ENCODE measurements around the gene ATP8B4. TPM values are rescaled to one million over a fixed set of nuclear protein-coding genes. Genes with fewer than 3 reads are reported as not detected.

Gene ATP8B4
- total RNA-seq, 1 donor from 2014 or later, result 15.1 TPM

DNA sequence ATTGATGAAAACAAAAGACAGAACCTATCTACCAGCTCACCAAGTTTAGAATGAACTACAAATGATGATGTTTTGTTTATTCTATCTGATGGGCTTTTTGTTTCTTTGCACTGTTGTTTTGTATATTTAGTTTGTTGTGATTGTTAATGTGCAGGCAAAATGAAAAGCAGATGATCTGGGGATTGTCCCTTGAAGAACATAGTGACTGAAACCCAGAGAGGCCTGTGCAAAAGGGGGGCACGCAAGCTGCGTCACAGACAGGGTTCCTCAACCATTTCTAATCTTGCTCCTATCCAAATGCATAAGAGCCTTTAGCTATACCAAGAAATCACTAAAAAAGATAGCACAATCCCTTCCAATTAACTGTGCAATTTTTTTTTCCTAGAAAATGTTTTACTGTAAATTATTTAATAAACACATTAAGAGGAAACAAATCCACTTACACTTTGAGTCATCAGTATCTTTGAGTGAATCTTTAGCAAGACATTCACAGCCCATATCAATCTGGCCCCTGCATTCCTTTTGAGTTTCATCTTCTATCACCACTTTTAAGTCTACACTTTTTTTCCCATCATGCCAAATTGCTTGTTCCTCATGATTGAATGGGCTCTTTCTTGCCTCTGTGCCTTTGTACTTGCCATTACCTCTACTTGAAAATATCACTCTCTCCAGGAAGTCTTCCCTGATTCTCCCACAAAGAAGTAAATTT lies 220.3 kb downstream of the ATP8B4 start:
- H3K4me1 ChIP-seq, result peaks cover 5 to 12% of the 10 kb centered on the region in 2 donors
- no peak for DNase-seq (ENCODE audit: low spot score in 2 of 2)
- H3K4me3 ChIP-seq, result no peak overlapping the region
- H3K36me3 ChIP-seq, result no peaks in the 10 kb centered on the region
- no peaks in the 10 kb centered on the region for H3K9me3 ChIP-seq
- peak overlapping the region in 1 of 2 donors; percentile 30 for H3K27ac ChIP-seq
- H3K27me3 ChIP-seq, result no peaks in the 10 kb centered on the region
- intact Hi-C loops (cut with DNase I), result loop anchor here (10.0 kb wide), 1 partner anchor 246 kb away; no protein-coding TSS in a partner anchor
- TF ChIP-seq, protein P1, sequence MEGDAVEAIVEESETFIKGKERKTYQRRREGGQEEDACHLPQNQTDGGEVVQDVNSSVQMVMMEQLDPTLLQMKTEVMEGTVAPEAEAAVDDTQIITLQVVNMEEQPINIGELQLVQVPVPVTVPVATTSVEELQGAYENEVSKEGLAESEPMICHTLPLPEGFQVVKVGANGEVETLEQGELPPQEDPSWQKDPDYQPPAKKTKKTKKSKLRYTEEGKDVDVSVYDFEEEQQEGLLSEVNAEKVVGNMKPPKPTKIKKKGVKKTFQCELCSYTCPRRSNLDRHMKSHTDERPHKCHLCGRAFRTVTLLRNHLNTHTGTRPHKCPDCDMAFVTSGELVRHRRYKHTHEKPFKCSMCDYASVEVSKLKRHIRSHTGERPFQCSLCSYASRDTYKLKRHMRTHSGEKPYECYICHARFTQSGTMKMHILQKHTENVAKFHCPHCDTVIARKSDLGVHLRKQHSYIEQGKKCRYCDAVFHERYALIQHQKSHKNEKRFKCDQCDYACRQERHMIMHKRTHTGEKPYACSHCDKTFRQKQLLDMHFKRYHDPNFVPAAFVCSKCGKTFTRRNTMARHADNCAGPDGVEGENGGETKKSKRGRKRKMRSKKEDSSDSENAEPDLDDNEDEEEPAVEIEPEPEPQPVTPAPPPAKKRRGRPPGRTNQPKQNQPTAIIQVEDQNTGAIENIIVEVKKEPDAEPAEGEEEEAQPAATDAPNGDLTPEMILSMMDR (IDR thresholded peaks at IDR 0.05), result no peak

DNA sequence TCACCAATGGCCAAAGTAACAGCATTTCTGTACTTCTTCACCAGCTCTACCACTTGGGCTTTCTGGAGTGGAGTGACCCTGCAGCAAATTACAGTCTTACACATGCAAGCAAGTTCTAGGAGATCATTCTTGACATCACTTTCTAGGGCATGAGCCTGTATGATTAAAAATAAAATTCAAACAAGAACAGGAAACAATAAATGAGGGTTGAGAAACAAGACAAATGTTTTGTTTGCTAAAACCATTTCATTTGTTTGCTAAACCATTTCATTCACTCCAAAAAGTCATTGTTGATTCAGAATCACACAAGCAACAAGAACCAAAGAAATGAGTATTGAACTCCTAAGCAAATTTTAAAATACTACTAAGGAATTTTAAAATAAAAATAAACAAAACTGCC lies 220.9 kb downstream of the ATP8B4 start:
- H3K4me3 ChIP-seq, result no peak overlapping the region
- H3K36me3 ChIP-seq, result no peaks in the 10 kb centered on the region
- DNase-seq (ENCODE audit: low spot score in 2 of 2), result no peak
- H3K4me1 ChIP-seq, result peaks cover 5 to 12% of the 10 kb centered on the region in 2 donors
- no peaks in the 10 kb centered on the region for H3K27me3 ChIP-seq
- TF ChIP-seq, protein P1 (IDR thresholded peaks at IDR 0.05), result no peak
- no peaks in the 10 kb centered on the region for H3K9me3 ChIP-seq
- no peak overlapping the region for H3K27ac ChIP-seq
- intact Hi-C loops (cut with DNase I), result loop anchor here (10.0 kb wide), 1 partner anchor 247 kb away; no protein-coding TSS in a partner anchor

DNA sequence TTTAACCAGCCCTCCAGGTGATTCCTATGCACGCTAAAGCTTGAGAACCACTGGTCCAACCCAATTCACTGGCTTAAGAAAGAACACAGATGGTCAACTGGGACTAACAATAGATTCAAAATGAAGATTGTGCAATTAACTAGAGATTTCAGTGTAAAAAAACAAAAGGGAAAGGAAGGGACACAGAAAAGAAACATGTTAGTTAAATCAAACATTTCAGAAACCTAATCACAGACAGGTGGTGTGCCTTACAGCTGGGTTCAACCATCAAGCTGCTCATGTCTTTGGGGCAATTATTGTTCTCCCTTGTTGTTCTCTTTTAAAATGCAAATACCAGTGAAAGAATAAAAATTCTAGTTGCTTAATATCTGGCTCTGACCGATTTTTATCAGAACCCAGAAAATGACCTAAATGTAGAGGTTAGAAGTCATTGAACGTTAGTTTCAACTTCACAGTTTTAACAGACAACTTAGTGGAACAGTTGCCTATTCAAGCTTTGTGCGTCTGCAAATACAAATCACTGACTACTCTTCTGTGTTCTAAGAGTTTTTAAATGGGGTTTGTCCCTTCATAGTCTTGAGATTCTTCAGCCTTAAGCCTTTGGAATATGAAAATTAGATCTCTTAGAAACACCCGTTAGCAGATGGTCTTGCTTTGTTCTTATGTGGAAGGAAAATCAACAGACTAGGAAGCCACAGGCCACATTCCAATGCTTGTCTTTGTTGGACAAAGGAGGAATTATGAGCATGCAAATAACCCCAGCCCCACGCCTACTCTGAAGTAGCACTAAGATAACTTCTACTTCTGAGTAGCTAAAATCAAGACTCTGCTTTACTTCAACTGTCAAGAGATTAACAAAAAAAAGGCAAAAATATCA lies 223.4 kb downstream of the ATP8B4 start:
- DNase-seq (ENCODE audit: low spot score in 2 of 2), result no peak
- no peaks in the 10 kb centered on the region for H3K27me3 ChIP-seq
- intact Hi-C loops (cut with DNase I), result loop anchor here (10.0 kb wide), 1 partner anchor 249 kb away; no protein-coding TSS in a partner anchor
- H3K4me3 ChIP-seq, result no peak overlapping the region
- no peaks in the 10 kb centered on the region for H3K36me3 ChIP-seq
- H3K4me1 ChIP-seq, result peaks cover 0 to 5% of the 10 kb centered on the region in 2 donors
- TF ChIP-seq, protein P1 (IDR thresholded peaks at IDR 0.05), result no peak
- no peak overlapping the region for H3K27ac ChIP-seq
- no peaks in the 10 kb centered on the region for H3K9me3 ChIP-seq

DNA sequence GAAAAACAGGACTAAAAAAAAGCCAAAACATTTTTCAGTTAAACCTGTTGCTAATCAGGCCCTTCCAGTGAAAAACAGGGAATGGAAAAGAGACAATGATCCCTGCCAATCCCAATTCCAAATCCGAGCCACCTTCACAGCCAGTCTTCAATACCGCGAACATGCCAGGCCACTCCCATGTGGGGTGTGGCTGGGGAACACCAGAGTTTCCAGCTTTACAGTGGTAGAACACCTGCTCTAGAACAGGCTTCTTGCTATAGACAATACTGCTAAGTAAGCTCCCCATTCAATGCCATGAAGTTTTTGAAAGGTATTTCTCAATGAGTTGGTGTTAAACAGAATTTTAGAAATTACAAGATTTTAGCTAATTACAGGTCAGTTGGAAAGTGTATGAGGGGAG lies 228.3 kb downstream of the ATP8B4 start:
- peaks cover 0 to 2% of the 10 kb centered on the region in 2 donors for H3K4me1 ChIP-seq
- no peaks in the 10 kb centered on the region for H3K36me3 ChIP-seq
- DNase-seq (ENCODE audit: low spot score in 2 of 2), result no peak
- H3K27ac ChIP-seq, result no peak overlapping the region
- H3K9me3 ChIP-seq, result no peaks in the 10 kb centered on the region
- TF ChIP-seq, protein P1 (IDR thresholded peaks at IDR 0.05), result no peak
- H3K27me3 ChIP-seq, result no peaks in the 10 kb centered on the region
- H3K4me3 ChIP-seq, result no peak overlapping the region
- intact Hi-C loops (cut with DNase I), result loop anchor here (10.0 kb wide), 1 partner anchor 254 kb away; no protein-coding TSS in a partner anchor

DNA sequence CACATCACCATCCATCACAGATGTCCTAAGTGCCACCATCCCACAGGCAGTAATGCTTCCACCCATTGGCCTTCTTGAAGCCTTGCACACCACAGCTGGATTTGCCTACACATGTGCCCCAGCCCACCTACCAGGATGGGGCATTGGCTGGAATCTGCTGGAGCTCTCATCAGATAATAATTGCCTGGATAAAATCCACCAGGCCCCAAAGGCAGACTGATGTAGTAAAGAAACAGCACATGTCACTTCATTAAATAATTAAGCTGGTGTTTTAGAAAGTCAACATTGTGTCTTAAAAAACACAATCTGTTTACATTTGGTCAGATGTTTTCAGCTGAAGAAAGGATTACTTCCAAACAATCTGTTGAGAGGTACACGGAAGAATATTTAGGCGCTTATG lies 229.5 kb downstream of the ATP8B4 start:
- DNase-seq (ENCODE audit: low spot score in 2 of 2), result no peak
- Histone ChIP-seq H3K4me1 (peaks cover 0 to 2% of the 10 kb centered on the region in 2 donors), H3K27me3 (no peaks in the 10 kb centered on the region), H3K4me3 (no peak overlapping the region), H3K9me3 (no peaks in the 10 kb centered on the region), H3K36me3 (no peaks in the 10 kb centered on the region), H3K27ac (no peak overlapping the region)
- intact Hi-C loops (cut with DNase I), result no loop called here
- TF ChIP-seq, protein P1 (IDR thresholded peaks at IDR 0.05), result no peak
